VCaP (cell line): ENCODE results near the gene FOXN3.

Source experiments
- H3K27ac ChIP-seq: fragments of 450-650 bp; 2 replicates; pipeline ENCODE4 v1.5.1; 2017
- TF ChIP-seq, protein P1 (sequence below): fragments of 450-650 bp; conservative IDR thresholded peaks from 2 replicates; pipeline ENCODE4 v1.5.1; 2017; ENCODE audit warnings: mild to moderate bottlenecking, moderate library complexity

Gene FOXN3

DNA sequence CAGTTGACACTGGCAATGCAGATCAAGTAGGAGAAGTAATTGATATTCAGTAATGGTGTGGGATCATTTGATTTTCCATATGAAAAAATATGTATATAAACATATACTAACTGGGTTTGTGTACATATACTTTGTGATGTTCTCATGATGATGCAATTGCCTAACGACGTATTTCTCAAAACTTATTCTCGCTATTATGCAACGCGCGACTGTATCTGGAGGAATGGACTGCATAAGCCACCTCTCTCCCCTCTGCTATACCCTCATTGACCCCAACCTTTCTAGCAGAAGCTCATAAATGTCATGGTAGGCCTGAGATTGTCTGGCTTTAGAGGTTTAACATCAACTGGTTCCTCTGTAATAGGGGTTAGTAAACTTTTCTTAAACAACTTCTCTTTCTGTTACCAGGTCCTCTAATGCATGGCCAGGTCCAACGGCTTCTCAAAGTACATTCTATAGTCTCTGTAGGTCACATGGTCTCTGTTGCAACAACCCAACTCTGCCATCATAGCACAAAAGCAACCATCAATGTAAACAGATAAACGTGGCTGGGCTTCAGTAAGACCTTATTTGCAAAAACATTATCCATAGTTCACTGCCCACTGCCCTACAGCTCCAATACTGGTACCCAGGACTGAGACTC, 59.3 kb downstream of the FOXN3 start:
- no peak overlapping the region for H3K27ac ChIP-seq
- TF ChIP-seq, protein P1, sequence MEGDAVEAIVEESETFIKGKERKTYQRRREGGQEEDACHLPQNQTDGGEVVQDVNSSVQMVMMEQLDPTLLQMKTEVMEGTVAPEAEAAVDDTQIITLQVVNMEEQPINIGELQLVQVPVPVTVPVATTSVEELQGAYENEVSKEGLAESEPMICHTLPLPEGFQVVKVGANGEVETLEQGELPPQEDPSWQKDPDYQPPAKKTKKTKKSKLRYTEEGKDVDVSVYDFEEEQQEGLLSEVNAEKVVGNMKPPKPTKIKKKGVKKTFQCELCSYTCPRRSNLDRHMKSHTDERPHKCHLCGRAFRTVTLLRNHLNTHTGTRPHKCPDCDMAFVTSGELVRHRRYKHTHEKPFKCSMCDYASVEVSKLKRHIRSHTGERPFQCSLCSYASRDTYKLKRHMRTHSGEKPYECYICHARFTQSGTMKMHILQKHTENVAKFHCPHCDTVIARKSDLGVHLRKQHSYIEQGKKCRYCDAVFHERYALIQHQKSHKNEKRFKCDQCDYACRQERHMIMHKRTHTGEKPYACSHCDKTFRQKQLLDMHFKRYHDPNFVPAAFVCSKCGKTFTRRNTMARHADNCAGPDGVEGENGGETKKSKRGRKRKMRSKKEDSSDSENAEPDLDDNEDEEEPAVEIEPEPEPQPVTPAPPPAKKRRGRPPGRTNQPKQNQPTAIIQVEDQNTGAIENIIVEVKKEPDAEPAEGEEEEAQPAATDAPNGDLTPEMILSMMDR, result no peak

- TF ChIP-seq, protein P1, result no peak
- H3K27ac ChIP-seq, result no peak overlapping the region
Observed at GRCh38 chr14:89356927-89357326, 60.1 kb downstream of the FOXN3 start.

DNA sequence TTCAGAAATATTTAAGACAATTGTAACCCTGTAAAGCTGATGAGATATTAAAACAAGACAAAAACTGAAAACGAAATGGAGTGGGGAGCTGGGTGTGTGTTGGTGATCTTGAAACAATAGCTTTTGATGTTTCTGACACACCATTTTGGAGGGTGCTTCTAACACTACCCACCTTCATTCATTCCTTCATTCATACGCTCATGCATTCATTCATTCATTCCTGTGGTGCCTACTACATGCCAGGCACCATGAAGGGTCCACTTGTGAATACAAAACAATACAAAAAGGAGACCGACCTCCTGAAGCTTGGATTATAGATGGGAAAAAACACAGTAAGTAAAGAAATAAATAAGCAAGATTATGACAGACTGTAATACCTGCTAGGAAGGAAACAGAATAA, 60.5 kb downstream of the FOXN3 start:
- TF ChIP-seq, protein P1, result no peak
- H3K27ac ChIP-seq, result no peak overlapping the region

- TF ChIP-seq, protein P1, result no peak
- peak overlapping the region; percentile 88 for H3K27ac ChIP-seq
Observed at GRCh38 chr14:89353766-89354113, 63.3 kb downstream of the FOXN3 start.

- TF ChIP-seq, protein P1, result no peak
- peak overlapping the region; percentile 88 for H3K27ac ChIP-seq
Observed at GRCh38 chr14:89352976-89353765, 63.9 kb downstream of the FOXN3 start.

DNA sequence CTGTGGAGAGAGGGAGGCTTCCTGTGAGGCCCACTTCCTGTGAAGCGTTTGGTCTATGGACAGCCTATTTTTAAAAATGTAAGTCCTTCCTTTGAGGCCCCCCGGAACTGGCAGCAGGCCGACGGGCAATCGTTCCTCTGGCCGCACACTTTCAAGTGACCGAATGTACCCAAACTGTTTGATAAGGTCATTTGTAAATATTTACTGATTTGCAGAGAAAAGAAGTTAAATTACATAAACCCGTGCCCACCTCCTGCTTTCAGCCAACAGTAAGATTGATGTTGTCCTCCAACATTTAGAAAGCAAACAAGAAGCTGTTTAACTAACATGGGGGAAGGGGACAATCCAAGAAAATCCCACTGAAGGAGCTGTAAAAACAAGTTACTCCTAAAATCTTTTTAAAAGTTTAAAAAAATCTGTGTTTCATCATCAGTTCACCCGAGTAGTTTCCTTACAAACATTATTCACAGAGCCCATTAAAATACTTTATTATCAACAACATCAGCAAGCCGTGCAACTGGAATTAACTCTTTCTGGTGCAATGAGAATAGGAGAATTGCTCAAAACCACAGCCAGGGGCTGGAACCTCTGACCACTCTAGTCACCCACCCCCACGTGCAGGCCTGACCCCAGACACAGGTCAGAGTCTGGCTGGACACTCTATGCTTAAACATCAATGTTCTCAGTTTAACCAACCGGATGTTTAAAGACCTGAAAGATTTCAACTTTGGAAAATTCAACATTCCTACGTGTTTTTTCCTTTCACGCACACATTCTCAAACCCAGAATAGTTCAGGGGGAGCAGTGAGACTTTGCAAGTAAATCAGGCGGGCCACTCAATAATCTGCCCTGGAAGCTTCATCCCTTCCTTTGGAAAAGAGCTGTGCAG, 65.3 kb downstream of the FOXN3 start:
- H3K27ac ChIP-seq, result peak overlapping the region; percentile 88

More for the DNA sequence above, 65.3 kb downstream of the FOXN3 start:
- TF ChIP-seq, protein P1, result no peak
